SJSA1 (cell line): ENCODE results near the gene NDRG4. TPM values are rescaled to one million over a fixed set of nuclear protein-coding genes. Genes with fewer than 3 reads are reported as not detected.

Experiments
- DNase-seq, 2 experiments: peaks; one replicate each; pipeline ENCODE4 v3.0.0-alpha.2; 2015 to 2020; ENCODE audit warnings: low spot score in 2 of 2, low read depth in 1 of 2
- H3K27ac ChIP-seq: fragments of 250-450 bp; sonication (Bioruptor Pico); 2 replicates; pipeline ENCODE4 v1.5.1; 2020; ENCODE audit warnings: mild to moderate bottlenecking, moderate library complexity
- H3K27me3 ChIP-seq: fragments of 250-450 bp; sonication (Bioruptor Pico); replicated peaks from 2 replicates; pipeline ENCODE4 v1.5.1; 2020; ENCODE audit warnings: mild to moderate bottlenecking, moderate library complexity
- H3K36me3 ChIP-seq: fragments of 250-450 bp; sonication (Bioruptor Pico); 2 replicates; pipeline ENCODE4 v1.5.1; 2020; ENCODE audit warnings: mild to moderate bottlenecking
- H3K4me1 ChIP-seq: fragments of 250-450 bp; sonication (Bioruptor Pico); replicated peaks from 2 replicates; pipeline ENCODE4 v1.6.1; 2021; ENCODE audit warnings: mild to moderate bottlenecking
- H3K4me3 ChIP-seq: fragments of 250-450 bp; sonication (Bioruptor Pico); 2 replicates; pipeline ENCODE4 v1.5.1; 2020; ENCODE audit warnings: mild to moderate bottlenecking
- H3K9me3 ChIP-seq: fragments of 250-450 bp; sonication (Bioruptor Pico); replicated peaks from 2 replicates; pipeline ENCODE4 v1.5.1; 2020; ENCODE audit warnings: mild to moderate bottlenecking
- total RNA-seq: library from RNA; depleted of rRNA; stranded (reverse); fragments of >200 nt; shearing (Covaris generic); gene quantifications from 2 replicates; pipeline ENCODE4 v1.2.3, GENCODE V29; 2014

Gene NDRG4
- total RNA-seq, 1 experiment from 2014 or later: 6.9 TPM

DNA sequence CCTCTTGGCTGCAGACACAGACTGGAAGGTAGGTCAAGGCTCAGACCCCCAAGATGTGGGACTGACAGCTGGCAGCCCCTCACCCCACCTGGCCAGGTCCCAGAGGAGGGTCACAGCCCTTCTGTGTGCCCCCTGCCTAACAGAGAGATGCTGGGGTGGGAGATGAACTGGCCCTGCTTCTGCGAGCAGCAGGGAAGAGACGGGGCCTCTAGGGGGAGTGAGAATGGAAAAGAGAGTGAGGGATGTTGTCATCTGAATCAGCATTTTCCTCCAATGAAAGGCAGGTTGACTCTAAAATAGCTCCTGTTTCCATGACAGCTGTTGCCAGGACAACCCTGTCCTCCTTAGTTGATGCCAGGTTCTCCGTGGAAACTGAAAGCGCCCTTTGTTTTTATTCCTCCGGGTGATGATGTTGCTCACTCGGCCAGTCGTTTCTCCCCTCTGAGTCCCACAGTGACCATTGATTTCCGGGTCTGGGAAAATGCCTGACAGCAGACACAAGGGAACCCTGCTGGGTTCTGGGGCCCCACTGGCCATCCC, 4.9 kb upstream of the NDRG4 start:
- no peaks in the 10 kb centered on the region for H3K36me3 ChIP-seq
- no peaks in the 10 kb centered on the region for H3K27me3 ChIP-seq
- peak overlapping the region; percentile 44 for H3K27ac ChIP-seq
- H3K9me3 ChIP-seq: no peaks in the 10 kb centered on the region
- DNase-seq: peak; percentile 79 to 91
- no peak overlapping the region for H3K4me3 ChIP-seq
- H3K4me1 ChIP-seq: peaks cover 10% of the 10 kb centered on the region

DNA sequence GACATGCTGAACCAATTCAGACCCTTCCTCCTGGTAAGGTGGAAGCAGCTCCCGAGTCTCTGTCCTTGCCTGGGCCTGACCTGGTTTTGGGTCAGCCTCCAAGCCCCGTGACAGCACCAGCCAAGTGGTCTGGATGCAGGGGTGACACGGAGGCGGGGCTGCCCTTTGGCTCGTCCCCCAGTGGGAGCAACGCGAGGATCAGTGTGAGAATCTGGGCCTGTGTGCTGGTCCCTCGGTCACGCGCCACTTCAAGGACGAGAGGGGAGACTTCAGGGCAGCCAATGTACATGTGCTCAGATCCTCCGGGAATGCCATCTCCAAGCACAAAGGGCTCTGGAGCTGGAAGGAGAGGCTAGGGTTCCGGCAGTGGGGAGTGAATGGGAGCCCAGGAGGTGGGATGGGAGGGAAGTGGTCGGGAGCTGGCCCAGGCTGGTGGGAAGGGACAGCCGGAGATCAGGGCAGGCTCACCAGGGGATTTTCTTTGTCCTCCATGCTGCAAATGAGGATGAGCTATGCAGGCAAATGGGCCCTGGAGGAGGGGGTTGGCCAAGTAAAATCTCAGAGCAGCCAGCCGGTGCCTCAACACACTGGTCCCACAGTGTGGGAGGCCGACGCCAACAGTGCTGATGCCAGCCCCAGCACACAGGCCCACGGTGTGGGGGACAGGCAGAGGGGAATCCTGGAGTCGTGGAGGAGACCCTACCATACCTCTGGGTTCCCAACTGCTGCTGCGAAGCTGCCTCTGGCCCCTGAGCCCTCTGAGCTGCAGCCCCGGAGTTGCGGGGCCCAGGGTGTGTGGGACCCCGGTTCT, 4.2 kb upstream of the NDRG4 start:
- peaks cover 17% of the 10 kb centered on the region for H3K4me1 ChIP-seq
- H3K36me3 ChIP-seq: no peaks in the 10 kb centered on the region
- peak overlapping the region; percentile 44 for H3K27ac ChIP-seq
- no peak overlapping the region for H3K4me3 ChIP-seq
- no peaks in the 10 kb centered on the region for H3K27me3 ChIP-seq
- no peaks in the 10 kb centered on the region for H3K9me3 ChIP-seq
- DNase-seq: no peak

DNA sequence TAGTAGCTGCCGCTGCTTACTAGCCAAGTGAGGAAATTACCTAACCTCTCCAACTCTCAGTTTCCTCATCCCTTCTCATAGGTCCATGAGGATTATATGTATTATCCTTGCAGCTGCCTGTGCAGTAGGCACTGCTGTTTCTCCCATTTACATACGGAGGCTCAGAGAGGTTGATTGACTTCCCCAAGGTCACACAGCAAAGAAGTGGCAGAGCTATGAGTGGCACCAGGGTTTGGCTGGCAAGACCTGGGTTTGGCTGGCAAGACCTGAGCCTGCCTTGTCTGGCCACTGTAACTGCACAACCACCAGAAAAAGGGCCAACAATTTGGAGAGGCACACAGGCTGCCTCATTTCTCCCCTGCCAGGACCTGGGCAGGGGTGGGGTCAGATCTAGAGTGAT, 2.5 kb upstream of the NDRG4 start:
- Histone ChIP-seq H3K4me3 (no peak overlapping the region), H3K4me1 (peaks cover 18% of the 10 kb centered on the region), H3K9me3 (no peaks in the 10 kb centered on the region), H3K27me3 (no peaks in the 10 kb centered on the region), H3K27ac (no peak overlapping the region), H3K36me3 (no peaks in the 10 kb centered on the region)
- DNase-seq: no peak

DNA sequence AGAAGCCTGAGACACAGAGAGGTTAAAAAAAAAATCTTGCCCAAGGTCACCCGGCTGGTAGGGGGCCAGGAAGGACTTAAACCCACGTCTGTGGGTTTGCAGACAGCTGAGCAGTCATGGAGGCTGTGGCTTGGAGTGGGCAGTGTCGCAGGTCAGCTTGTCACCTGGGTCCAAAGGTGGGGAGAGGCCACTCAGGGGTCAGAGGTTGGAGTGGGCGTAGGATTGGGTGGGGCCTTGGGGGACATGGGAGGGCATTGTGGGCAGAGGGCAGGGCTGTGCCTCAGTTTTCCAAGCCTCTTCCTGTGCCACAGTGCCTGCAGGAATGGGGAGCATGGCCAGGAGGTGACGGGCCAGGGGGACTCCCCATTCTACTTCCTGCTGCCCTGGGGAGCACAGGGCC, 2.0 kb upstream of the NDRG4 start:
- H3K27ac ChIP-seq: no peak overlapping the region
- H3K27me3 ChIP-seq: no peaks in the 10 kb centered on the region
- H3K36me3 ChIP-seq: no peaks in the 10 kb centered on the region
- no peak for DNase-seq
- H3K4me3 ChIP-seq: no peak overlapping the region
- peaks cover 18% of the 10 kb centered on the region for H3K4me1 ChIP-seq
- H3K9me3 ChIP-seq: no peaks in the 10 kb centered on the region

DNA sequence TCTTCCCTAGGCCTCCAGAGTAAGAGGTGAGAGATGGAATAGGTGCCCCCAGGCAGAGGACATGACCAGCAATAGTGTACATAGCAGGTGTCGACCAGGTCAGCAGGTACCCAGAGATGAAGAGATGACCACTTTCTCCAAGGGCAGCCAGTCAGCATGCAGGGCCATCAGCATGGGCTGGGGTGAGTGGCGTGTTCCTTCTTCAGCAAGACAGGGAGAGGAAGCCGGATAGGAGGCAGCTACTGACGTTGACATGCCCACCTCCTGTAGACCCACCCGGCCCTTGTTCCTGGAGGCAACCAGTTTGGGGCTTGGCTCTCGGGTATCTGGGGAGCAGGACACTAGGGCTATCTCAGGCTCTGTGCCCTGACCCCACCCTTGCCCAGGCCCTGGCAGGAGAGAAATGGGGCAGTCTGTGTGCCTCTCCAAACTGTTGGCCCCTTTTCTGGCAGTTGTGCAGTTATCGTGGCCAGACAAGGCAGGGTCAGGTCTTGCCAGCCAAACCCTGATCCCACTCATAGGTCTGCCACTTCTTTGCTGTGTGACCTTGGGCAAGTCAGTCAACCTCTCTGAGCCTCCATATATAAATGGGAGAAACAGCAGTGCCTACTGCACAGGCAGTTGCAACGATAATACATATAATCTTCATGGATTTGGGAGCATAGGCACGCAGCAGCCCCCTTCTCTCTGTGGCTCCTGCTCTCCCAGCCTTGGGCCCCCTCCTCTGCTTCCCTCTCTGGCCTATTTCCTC, 1.4 kb upstream of the NDRG4 start:
- H3K27me3 ChIP-seq: no peaks in the 10 kb centered on the region
- no peak for DNase-seq

DNA sequence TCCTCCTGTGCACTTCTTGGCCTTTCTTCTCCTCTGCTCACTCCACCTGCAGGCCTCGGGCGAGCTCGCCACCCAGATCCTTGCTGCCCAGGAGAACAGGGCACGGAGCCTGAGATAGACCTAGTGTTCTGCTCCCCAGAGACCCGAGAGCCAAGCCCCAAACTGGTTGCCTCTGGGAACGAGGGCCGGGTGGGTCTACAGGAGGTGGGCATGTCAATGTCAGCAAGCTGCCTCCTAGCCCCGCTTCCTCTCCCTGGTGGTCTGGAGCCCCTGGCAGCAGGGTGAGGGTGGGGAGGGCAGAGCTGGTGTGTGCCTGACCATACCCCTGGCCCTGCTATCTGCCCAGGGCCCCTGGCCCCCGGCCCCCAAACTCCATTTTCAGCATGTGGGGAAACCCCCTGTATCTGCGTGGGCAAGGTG, 841 bp upstream of the NDRG4 start:
- no peaks in the 10 kb centered on the region for H3K27me3 ChIP-seq
- no peaks in the 10 kb centered on the region for H3K9me3 ChIP-seq
- no peaks in the 10 kb centered on the region for H3K36me3 ChIP-seq
- peaks cover 18% of the 10 kb centered on the region for H3K4me1 ChIP-seq
- DNase-seq: no peak
- H3K4me3 ChIP-seq: no peak overlapping the region
- H3K27ac ChIP-seq: no peak overlapping the region

More for the DNA sequence above, 1.4 kb upstream of the NDRG4 start:
- no peaks in the 10 kb centered on the region for H3K36me3 ChIP-seq
- peaks cover 18% of the 10 kb centered on the region for H3K4me1 ChIP-seq
- H3K27ac ChIP-seq: no peak overlapping the region
- H3K9me3 ChIP-seq: no peaks in the 10 kb centered on the region
- H3K4me3 ChIP-seq: no peak overlapping the region

GRCh38 chr16:58500430-58501241, 693 bp downstream of the NDRG4 start:
- Histone ChIP-seq H3K27me3 (no peaks in the 10 kb centered on the region), H3K4me1 (peaks cover 14% of the 10 kb centered on the region), H3K4me3 (peak overlapping the region; percentile 34), H3K36me3 (no peaks in the 10 kb centered on the region), H3K9me3 (no peaks in the 10 kb centered on the region), H3K27ac (no peak overlapping the region; the same call in 1 of the 2 replicates)
- peak in 1 of 2 experiments; percentile 43 for DNase-seq

DNA sequence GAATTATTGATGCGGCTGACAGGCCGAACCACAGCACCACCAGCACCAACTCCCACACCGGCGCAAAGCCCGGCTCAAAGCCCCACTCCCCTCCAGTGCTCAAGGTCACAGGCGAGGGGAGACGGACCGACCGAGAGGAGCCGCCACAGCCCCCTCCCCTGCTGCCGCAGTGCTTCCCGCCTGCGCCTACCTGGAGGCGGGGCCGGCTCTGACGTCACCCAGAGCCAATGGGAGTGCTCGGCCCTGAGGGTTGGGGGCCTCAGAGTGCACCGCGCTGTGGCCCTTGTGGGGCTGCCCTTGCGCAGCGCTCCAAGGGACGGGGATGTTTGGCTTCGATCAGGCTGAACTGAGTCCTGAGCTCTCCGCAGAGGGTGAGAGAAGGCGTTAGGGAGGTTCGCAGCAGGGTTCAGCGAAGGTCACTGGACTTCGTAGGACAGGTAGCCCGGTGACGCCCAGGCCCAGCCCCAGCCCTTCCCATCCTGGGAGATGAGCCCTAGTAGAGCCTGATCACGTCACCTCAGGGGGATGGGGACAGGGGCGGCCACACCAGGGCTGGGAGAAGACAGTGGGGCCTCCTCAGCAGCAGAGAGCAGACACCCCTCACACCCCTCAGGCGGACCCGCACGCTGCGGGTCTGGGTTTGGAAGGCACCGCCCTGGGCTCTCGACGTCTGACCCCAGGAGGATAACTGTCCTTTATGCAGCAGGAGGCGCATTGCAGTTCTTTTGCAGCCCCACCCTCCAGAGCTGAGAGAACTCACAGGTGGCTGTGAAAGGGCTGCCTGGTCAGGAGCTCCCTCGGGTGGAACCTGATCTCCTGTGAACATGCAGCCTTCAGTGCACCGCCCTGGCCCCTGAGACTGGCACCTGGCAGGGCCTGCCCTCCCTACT, 1.5 kb downstream of the NDRG4 start:
- H3K4me3 ChIP-seq: no peak overlapping the region
- no peak overlapping the region for H3K27ac ChIP-seq
- no peaks in the 10 kb centered on the region for H3K27me3 ChIP-seq
- H3K36me3 ChIP-seq: no peaks in the 10 kb centered on the region
- H3K4me1 ChIP-seq: peaks cover 14% of the 10 kb centered on the region
- peak in 1 of 2 experiments; percentile 40 for DNase-seq
- H3K9me3 ChIP-seq: no peaks in the 10 kb centered on the region

DNA sequence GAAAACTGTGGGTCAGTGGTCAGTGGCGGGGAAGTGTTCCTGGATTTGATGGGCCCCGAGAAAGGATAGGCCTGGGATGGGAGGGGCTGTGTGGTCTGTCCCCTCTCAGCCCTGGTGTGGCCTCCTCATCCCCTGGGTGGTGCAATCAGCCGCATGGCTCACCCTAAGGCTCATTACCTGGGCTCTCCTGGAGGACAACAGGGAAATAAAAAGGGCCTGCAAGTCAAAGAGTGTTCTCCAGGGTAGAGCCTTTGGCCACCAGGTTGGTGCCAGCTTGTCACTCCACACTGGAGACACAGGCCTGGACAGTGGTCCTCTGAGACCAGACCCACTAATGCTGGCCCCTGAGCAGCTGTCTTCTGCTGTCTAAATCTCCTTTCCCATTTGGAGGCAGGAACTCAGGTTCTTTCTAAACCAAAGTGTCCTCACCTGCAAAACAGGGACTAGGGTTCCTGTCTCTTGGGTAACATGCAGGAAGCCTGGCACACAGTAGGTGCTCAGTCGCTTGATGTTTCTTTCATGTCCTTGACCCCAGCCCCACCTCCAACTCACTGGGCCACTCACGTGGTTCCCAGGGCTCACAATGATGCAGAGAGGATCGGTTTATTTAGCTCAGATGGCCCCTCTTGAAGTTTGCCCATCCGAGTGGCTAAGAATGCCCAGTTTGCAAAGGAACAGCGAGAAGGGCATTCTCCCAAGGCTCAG, 2.4 kb downstream of the NDRG4 start:
- H3K9me3 ChIP-seq: no peaks in the 10 kb centered on the region
- H3K36me3 ChIP-seq: no peaks in the 10 kb centered on the region
- no peak overlapping the region for H3K4me3 ChIP-seq
- DNase-seq: no peak
- H3K4me1 ChIP-seq: peaks cover 14% of the 10 kb centered on the region
- H3K27ac ChIP-seq: no peak overlapping the region
- no peaks in the 10 kb centered on the region for H3K27me3 ChIP-seq

GRCh38 chr16:58503166-58503862, 3.4 kb downstream of the NDRG4 start:
- DNase-seq: peak in 1 of 2 experiments; percentile 40

GRCh38 chr16:58503863-58504688, 4.1 kb downstream of the NDRG4 start:
- no peak for DNase-seq
- no peak overlapping the region for H3K4me3 ChIP-seq
- no peak overlapping the region for H3K27ac ChIP-seq
- H3K36me3 ChIP-seq: no peaks in the 10 kb centered on the region
- H3K9me3 ChIP-seq: no peaks in the 10 kb centered on the region
- peaks cover 14% of the 10 kb centered on the region for H3K4me1 ChIP-seq
- no peaks in the 10 kb centered on the region for H3K27me3 ChIP-seq

More at GRCh38 chr16:58503166-58503862, 3.4 kb downstream of the NDRG4 start:
- Histone ChIP-seq H3K36me3 (no peaks in the 10 kb centered on the region), H3K27me3 (no peaks in the 10 kb centered on the region), H3K9me3 (no peaks in the 10 kb centered on the region), H3K4me3 (no peak overlapping the region), H3K27ac (no peak overlapping the region), H3K4me1 (peaks cover 14% of the 10 kb centered on the region)
